Stimulated activated CD8-positive, alpha-beta memory T cell treated with anti-CD3 and anti-CD28 coated beads, Interleukin-12 subunit alpha, Interleukin-12 subunit beta, amount 100 ng/mL, for 24 hours (primary cell): ENCODE results near the gene SSBP2.

ENCODE experiments used
- DNase-seq: peaks from one replicate; pipeline ENCODE4 v3.0.0-alpha.2; 2020; ENCODE audit errors: extremely low read depth

SSBP2 gene

DNA sequence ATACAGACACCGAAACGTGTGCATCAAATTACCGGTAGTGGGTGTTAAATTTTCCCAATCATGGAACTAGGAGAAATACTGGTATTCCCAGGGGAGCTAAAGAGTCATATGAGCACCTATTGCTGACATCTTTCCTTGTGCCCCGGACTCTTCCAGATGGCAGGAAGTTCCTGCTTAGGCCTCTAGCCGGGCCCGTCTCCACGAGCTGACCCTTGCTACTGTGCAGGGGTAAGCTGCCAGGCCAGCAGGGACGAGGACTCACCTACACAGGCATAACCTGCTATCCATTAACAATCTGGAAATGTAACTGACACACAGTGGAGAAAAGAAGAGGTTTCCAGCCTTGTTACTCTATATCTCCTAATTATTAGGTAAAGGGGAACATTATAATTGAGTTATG, 16.2 kb upstream of the SSBP2 start:
- DNase-seq, result no peak

DNA sequence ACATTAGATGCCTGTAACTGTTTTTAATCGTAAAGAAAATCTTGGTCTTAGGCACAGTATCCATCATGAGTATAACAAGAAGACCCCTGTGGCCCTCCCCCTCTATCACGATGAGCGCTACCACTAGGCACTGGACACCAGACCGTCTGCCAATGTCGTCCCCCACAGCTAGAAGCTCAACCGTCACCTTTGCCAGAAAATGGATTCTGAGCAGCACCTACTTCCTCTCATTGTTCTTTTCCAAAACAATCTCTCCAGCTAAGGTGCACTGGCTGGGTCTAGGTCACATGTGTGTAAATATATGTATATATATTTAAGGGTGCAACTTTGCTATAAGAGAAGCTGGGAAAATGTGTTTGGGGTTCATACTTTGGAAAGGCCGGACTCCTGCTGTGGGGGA, 15.7 kb upstream of the SSBP2 start:
- DNase-seq, result no peak

DNA sequence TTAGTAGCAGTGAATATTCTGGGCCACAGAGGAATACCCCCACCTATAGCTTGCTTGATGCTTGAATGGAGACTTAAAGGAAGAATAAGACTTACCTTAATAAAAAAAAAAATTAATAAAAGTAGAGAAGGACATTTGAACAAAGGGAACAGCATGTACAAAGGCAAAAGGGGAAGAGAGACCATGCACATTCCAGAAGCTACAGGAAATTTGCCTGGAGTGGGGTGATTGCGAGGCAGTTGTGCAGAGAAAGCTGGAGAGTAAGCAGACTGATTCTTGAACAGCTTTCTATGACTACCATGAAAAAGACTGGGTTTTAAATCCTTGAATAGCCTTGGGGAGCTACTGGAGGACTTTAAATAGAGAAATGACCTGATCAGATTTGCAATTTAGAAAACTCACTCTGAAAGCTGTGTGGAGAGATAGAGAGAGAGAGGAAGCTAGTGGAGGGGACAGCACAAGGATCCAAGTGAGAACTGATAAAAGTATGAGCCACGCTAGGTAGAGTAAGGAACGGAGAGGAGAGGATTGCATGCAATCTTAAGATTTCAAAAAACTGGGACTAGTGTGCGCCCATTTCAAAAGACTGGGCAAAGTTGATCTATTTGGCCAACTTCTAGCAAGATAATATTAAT, 12.5 kb upstream of the SSBP2 start:
- no peak for DNase-seq

DNA sequence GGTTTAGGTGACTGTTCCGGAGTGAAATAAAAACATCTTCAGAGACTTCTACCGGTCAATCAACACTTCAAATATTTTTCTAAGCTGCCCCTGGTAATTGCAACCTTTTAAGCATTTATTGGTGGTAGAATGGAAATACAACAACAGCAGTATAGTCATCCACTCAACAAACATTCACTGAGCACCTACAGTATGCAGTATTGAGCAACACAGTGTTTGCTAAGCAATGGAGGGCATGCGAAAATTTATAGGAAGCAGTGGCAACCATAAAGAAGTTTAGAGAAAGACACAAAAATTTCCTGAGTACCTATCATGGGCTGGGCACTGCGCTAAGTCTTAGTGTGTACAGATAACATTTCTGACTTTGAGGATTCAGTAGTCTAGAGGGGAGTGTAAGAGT, 12.0 kb upstream of the SSBP2 start:
- no peak for DNase-seq

DNA sequence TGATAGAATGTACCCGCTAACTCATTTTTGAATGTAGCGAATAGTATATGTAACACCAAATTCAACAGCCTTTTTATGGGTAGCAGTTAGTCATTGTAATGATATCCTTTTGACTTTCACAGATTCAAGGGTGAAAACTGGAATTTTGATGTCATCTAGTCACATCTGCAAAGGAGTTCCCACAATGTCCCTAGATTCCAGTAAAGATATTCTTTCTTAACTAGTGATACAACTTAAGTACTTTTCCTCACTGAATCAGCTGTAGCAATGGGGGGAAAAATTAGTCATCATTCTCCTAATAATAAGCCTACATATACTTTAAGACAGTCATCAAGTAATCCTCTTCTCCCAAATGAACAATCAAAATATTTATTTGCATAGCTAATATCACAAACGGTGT, 11.5 kb upstream of the SSBP2 start:
- no peak for DNase-seq

DNA sequence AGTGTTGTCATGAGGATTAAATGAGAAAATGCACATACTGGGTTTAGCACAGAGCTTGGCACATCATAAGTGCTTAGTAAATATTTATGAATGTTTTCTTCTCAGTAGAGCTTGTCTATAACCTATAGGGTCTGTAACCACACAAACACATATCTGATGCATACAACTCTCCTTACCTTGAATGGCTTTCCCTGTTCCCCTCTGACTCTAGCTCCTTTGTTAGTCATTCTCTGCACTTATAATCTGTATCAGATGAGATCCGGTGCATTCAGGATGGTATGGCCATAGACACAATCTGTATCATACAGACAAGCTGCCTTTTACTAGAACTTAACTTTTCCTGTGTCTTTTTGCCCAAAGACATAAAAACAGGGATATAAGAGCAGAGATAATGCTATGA, 11.1 kb upstream of the SSBP2 start:
- no peak for DNase-seq

DNA sequence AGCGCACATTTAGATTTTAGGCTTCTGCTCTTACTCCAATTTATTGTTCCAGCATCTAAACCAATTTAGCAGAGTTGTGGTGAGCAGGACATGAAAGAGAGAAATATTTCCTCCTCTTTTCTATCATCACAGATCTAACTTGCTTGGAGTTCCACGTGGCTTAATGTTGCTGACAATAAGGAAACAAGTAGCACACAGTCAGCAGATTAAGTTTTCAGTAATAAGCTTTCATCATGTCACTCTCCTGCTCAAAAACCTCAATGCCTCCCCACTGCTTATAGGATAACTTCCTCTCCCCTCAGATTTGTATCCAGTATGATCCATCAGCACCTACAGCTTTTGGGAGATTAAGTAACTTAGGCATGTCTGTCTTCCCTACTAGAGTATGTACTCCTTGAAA, 10.4 kb upstream of the SSBP2 start:
- no peak for DNase-seq

DNA sequence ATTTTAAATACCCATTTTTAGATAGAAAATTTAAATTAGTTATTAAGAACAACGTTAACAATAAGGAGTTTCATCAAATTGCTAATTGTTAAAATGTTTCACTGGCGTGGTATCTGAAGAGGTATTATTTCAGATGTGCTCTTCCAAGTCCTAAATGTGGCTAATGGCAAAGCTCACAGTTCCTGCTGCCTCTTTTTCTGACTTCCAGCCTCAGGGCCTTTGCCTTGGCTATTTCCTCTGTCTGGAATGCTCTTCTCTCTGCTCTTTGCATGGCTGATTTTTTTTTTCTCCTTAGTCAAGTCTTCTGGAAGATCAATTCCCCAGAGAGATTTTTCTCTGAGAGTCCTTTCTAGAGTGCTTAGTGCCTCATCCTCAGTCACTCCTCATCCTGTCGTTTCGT, 9.6 kb upstream of the SSBP2 start:
- DNase-seq, result no peak

DNA sequence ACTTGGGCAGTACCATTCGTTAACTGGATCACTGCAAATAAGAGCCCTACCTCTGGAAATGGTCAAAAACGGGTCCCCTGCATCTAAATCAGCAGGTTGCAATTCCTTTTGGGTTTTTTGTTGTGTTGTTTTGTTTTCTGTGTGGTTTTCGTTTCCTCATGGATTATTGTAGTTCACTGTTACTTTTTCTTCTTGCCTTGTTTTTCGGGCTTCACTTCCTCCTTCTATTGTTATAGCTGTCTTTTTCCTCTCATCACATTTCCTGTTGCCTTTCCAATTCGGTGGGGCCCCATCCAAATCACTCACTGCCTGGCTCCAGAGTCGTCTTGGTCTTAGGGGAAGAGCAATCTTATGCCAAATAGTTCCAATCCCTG, 8.7 kb upstream of the SSBP2 start:
- DNase-seq, result no peak

DNA sequence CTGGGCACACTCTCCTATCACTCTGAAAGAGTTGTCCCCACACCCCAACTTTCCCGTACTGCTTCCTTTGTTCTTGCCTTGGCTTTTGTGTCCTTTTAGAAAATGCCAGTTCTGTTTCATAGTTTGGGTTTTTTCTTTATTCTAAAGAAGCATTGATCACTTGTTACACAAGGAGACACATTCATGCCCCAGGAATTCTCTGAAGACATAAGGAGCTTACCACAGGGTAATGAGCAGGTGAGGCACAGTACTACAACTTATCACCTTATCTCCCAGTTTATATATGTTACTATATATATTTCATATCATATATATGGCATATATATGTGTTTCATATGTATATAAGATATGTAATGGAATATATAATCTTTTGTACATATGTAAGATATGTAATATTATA, 6.5 kb upstream of the SSBP2 start:
- no peak for DNase-seq

DNA sequence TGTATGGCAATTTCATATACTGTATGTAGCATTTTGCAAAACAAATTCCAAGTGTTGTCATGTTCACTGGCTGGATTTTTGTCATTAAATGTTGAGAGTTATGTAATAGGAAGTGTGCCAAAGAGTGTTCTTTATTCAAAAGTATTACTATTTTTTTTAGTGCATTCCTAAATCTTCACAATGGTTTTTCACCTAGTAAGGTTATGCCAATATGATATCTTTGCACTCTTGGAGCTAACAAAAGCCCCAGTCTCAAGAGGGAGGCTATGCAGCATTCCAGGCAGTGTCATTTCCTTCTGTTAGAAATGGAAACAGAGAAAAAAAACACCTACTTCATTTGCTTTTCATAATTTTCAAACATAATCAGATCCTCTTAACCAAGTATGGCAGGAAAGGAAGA, 5.1 kb upstream of the SSBP2 start:
- DNase-seq, result no peak

DNA sequence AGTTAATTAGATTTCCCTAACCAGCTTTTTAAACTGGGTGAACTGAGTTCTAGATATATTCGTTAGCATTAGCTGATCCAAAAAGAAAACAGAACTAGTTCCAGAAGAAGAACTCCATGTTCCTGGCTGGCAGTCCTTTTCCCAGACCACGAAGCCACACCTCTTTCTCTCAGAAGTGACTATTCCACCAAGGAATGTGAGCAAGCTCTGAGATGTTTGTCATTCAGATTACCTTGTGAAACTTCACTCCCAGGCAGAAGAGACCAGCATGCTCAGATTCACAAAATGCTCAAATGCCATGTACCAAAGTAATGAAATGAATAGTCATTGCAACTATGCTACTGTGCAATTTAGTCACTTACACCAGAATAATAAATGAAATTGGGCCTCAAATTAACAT, 4.4 kb upstream of the SSBP2 start:
- no peak for DNase-seq

DNA sequence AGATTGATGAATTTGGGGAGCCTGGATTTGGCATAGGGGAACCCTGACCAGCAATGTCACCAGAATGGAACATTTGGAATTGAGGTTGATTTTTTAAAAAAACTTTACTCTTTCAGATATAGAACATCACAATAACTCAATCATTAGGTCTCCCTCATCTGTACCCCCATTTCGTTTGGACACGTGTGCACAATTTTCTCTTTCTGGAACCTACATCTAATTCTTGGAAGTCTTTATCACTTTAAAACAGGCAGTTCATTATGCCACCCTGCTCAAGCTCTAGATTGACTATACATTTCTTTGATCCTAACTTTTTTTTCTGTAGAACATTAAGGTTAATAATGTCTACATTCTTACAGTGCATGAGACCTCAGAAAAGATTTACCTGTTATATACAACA, 3.7 kb upstream of the SSBP2 start:
- DNase-seq, result no peak

DNA sequence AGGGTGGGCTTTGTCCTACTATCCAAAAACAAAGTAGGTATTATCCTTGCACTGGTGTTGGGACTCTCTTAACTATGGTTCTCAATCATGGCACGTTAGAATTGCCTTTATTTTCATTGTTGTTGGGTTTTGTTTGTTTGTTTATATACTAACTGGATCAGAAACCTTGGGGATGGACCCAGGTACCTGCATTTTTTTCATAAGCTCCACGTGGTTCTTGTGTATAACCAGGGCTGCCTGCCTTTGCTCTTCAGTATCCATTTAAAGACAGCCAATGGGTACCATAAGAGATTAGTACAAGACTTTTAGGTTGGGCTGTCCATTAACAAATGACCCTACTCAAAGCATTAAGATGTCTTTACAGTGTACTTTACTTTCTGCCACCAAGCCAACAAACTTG, 2.5 kb upstream of the SSBP2 start:
- DNase-seq, result no peak

DNA sequence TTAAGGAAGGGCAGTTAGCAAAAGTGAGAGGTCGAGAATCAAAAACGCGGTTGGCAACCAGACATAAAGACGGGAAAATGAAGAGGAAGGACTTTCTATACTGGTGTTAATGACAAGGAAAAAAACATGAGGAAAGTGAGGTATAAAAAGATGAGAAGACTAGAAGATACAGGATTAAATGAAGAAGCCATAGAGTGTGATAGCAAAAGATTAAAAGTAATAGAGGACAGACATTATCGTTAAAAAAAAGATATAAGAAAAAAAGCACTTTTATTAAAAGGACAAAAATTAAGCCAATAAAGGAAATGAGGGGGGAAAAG, 1.7 kb upstream of the SSBP2 start:
- no peak for DNase-seq

DNA sequence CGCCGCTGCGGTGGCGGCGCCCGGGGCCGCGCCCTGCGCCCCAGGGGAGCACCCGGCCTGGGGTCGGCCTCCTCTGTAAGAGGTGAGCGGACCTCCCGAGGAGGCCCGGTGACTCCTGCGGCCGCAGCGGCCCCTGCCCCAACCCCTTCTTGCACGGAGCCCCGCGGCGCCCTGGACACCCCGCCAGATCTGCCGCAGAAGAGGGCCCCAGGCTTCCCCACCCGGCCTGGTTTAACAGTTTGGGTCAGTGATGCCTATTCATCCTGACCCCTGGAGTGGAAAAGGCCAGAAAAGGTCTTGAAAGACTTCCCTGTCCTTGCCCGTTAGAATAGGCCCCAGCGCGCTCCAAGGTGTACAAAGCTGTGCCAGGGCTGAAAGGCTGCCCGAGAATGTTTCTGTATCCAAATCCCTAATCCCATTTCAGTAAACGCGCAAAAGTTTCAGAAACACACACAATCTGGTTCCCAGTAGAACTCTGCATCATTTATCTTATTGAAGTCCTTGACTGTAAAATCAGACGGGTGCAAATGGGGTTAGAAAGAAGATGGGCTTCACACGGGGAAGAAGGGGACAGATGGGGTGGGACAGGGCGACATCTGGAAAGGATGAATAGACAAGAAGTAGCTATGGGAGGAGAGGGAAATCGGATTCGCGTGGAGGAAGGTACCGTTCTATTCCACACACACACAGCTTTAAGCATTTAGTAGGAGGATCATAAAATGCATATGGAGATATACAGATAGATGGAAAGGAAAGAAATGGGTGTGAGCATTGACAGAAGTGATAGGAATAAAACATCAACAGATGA, 1.1 kb upstream of the SSBP2 start:
- DNase-seq, result no peak

DNA sequence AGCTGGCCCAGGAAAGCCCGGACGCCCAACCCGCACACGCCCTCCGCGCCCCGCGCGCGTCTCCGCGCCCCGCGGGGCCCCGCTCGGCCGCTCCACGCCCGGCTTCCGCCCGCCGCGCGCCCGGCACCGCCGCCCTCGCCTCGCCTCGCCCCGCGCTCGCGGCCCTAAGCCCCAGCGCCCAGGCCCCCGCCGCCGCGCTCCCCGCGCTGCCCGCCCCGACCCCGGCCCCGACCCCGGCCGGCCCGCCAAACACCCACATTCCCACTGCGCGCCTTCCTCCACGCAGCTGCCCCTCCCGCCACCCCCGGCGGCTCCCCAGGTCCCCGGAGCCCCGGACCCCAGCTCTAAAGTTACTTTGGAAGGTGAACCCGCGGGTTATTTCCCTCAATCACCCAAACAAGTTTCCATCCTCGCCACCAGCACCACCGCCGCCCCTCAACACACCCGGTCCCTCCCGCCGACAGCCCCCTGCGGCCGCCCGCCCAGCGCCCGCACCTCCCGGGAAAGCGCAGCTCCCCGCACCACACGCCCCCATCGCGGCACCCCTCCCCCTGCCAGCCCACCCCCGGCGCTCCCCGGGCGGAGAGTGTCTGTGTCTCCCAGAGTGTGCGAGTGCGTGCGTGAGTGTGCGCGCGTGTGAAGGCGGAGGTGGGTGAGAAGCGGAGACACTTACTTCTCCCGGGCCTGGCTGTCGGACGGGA, 439 bp downstream of the SSBP2 start:
- no peak for DNase-seq

DNA sequence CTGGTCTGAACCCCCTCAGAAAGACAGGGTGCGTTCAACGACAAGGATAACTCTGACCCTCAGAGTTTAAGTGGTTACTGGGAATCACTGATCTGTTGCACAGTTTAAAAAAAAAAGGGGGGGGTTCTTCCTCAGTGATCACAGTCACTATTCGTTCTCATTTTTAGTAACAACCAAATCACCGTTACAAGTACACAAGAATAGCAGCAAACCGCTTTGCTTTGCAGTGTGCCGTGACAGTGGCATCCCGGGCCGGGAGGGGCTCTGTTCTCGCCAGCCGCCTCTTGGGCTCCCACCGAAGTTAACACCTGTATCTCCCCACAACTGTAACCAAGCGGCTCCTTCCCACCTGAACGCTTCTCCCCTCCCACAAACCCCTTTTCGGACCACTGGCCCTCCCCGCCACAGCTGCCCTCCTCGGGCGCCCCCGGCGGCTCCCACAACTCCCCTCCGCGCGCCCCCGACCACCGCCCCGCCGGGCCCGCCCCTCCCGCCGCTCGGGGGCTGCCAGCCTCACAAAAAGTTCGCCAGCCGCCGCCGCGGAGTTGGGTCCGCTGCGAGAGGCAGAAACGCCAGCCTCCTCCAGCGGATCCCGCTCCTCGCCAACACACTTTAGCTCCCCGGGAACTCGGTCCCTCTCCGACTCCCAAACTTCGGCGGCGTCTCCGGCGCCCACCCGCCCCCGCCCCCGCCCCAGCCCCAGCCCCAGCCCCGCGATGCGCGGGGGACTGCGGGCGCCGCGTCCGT, 1.2 kb downstream of the SSBP2 start:
- DNase-seq, result peak; percentile 11

DNA sequence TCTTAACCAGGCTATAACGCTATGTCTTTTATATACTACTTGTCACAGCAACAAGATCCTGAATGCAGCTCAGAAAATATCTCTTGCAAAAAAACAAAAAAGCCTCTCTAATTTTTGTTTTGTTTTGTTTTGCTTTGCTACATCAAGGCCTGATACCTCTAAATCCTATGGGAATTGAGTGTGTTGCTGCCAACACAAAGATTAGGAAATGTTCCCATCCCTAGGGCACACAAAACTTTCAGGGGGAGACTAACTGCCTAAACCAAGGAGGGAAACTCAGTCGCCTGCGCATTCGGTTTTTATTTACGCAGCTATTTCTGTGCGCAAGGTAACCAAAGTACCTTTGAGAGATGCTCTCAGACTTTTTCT, 1.7 kb downstream of the SSBP2 start:
- no peak for DNase-seq

DNA sequence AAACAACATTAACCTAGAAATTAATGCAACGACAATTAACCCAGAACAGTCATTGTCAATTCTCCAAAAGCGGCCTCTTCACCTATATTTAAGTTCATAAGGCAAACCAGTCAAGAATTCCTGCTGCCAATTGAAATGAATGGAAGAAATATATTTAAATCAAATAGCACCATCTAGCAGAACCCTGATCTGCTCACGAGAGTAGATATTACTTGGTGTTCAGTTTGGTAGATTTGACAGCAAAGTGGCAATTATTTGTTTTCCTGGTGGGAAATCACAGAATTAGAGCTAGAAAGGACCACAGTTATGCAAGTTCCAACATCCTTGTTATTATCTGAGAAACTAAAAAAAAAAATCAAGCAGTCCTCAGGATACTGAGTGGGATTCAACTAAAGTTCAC, 2.3 kb downstream of the SSBP2 start:
- no peak for DNase-seq

DNA sequence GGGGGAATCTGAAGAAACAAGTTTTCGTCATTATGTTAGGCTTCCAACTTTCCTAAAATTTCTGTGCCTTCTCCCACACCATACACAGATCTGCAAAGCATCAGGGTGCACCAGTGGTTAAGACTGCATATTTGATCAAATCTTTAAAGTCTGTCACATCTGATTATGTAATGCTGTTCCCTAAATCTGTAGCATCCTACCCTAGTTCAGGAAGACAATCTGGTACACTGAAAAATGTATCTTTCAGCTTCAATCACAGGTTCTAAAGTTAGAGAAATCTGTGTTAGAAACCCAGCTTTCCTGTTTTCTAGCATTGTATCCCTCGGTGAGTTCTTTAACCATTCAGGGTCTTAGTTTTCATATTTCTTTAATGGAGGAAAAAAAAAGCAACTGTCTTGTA, 3.9 kb downstream of the SSBP2 start:
- no peak for DNase-seq

DNA sequence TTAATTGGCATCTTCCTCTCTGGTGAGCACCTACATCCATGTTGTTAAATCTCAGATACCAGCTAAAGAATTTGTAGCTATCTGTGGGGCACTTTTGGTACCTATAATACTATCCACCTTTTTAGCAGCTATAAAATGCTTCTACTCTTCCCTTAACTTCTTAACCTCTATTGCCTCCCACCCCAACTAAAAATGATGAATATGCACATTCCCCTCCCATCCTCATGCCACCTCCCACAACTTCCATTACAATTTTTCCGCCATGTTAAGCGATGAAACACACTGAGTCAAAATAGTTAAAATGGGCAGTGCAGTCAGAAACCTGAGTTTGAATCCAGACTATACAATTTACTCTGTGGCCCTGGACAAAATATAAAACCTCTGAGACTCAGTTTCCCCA, 10.1 kb downstream of the SSBP2 start:
- no peak for DNase-seq

DNA sequence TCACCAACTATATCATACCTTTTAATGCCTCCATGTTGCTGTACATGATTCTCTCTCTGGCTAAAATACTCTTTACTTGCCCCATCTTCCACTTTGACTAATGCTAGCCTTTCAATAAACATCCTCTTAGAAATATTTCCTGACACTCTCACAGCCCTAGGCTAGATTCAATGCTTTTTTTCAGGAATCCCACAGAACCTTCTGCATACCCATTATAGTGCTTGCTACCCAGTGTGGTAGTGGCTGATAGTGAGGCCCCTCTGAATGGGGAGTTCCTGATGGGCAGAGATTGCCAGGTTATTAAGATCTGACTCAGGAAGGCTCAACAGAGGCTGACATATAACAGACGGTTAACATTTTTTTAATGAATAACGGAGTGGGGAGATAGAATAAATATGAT, 11.6 kb downstream of the SSBP2 start:
- no peak for DNase-seq
